IPS-20b (cell line): ENCODE data around the gene PHTF2.
"Not testable (repeated sequence)": the region's sequence is repeated elsewhere in the genome, so short reads cannot be mapped to it uniquely, and the experiment has no call there.

Experiments
- H3K27ac ChIP-seq: one replicate; pipeline ENCODE4 v1.5.1; 2013; ENCODE audit warnings: low read length
- H3K27me3 ChIP-seq: 2 replicates; pipeline ENCODE4 v1.6.1; 2013; ENCODE audit warnings: mild to moderate bottlenecking, low read length, inconsistent platforms; ENCODE audit not compliant: insufficient read depth
- H3K36me3 ChIP-seq: 2 replicates; pipeline ENCODE4 v1.6.1; 2013; ENCODE audit warnings: low read depth, mild to moderate bottlenecking, inconsistent platforms, low read length, moderate library complexity; ENCODE audit not compliant: insufficient read depth
- H3K4me1 ChIP-seq: 2 replicates; pipeline ENCODE4 v1.6.1; 2013; ENCODE audit warnings: mild to moderate bottlenecking, control low read depth, inconsistent platforms, low read length, moderate library complexity; ENCODE audit not compliant: insufficient read depth
- H3K4me3 ChIP-seq: 2 replicates; pipeline ENCODE4 v1.5.1; 2013; ENCODE audit warnings: mild to moderate bottlenecking, low read length, inconsistent platforms
- H3K9ac ChIP-seq: 2 replicates; pipeline ENCODE4 v1.6.1; 2013; ENCODE audit warnings: low read depth, mild to moderate bottlenecking, inconsistent platforms, low read length, moderate library complexity
- H3K9me3 ChIP-seq: 2 replicates; pipeline ENCODE4 v1.6.1; 2013; ENCODE audit warnings: mild to moderate bottlenecking, low read depth, low read length, inconsistent platforms; ENCODE audit not compliant: insufficient read depth

Gene PHTF2

DNA sequence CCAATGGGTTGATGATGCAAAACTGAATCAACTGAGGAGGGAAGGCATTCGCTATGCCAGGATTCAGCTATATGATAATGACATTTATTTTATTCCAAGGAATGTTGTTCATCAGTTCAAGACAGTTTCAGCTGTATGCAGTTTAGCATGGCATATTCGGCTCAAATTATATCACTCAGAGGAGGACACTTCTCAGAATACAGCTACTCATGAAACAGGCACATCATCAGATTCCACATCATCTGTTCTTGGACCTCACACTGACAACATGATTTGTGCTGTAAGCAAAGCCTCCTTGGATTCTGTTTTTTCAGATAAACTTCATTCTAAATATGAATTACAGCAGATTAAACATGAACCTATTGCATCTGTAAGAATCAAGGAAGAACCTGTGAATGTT is 20.0 kb upstream of the PHTF2 start:
- H3K27ac ChIP-seq = no peak overlapping the region
- H3K9ac ChIP-seq = no peak overlapping the region
- no peaks in the 10 kb centered on the region for H3K27me3 ChIP-seq
- no peaks in the 10 kb centered on the region for H3K4me1 ChIP-seq
- H3K4me3 ChIP-seq = no peak overlapping the region
- peaks cover 62% of the 10 kb centered on the region for H3K36me3 ChIP-seq
- no peaks in the 10 kb centered on the region for H3K9me3 ChIP-seq

DNA sequence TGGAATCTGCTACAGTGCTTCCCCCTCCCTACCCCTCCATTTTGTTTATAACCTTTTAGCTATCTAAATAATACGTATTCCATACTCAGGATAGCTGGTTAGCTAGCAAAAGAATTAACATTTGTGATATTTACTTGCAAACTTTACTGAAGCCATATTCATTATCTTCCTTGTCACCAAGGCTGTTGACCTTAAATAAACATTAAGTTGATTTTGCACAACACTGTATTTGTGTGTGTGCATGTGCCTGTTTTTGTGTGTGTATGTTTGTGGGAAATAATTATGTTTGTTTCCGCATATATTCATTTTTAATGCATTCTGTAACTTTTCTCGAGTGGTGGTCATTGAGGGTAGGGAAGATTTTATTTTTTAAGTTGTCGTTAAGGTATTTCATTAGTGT is 16.2 kb upstream of the PHTF2 start:
- H3K36me3 ChIP-seq = peaks cover 51% of the 10 kb centered on the region
- H3K4me1 ChIP-seq = no peaks in the 10 kb centered on the region
- no peak overlapping the region for H3K9ac ChIP-seq

DNA sequence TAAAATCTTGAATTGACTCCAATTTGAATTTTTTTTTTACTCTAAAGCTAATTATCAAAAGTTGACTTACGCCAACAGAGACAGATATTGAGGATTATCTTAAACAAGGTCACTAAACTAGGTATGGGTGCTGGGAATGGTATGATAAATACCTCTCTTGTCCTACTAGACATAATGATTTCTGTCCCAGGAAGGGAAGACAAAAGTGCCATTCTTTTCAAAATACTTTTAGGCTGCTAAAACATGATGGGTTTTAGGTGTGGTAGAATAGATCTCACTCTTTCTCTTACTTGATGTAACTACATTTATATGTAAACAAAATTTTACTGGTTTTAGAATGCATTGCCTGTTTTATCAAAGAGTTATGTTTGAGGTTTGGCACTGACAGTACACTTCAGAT is 15.5 kb upstream of the PHTF2 start:
- no peak overlapping the region for H3K27ac ChIP-seq
- no peak overlapping the region for H3K4me3 ChIP-seq
- no peaks in the 10 kb centered on the region for H3K27me3 ChIP-seq
- no peak overlapping the region for H3K9ac ChIP-seq
- no peaks in the 10 kb centered on the region for H3K4me1 ChIP-seq
- peaks cover 6% of the 10 kb centered on the region; the same call in 1 of the 2 replicates for H3K9me3 ChIP-seq
- peaks cover 47% of the 10 kb centered on the region for H3K36me3 ChIP-seq

More for the DNA sequence above, 16.2 kb upstream of the PHTF2 start:
- no peak overlapping the region for H3K4me3 ChIP-seq
- H3K27me3 ChIP-seq = no peaks in the 10 kb centered on the region
- H3K27ac ChIP-seq = no peak overlapping the region
- peaks cover 6% of the 10 kb centered on the region; the same call in 1 of the 2 replicates for H3K9me3 ChIP-seq

DNA sequence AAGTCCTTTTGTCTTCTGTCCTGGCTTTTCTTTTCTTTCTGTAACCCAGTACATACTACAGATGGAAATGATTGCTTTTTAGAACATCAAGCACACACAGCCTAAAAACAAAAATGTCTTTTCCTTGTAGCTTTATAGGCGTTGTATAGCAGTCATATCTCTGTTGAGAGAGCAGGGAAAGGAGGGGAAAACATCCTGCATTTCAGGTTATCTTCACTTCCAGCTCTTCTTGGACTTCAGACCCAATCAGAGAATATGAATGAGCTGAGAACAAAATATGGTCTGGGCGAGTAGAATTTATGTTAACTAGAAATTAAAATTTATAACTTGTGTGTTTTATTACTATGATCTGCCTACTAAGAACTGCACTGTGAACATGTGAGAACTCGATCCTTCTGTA is 15.0 kb upstream of the PHTF2 start:
- Histone ChIP-seq H3K27ac (no peak overlapping the region), H3K36me3 (peaks cover 42% of the 10 kb centered on the region), H3K4me1 (no peaks in the 10 kb centered on the region), H3K9me3 (peaks cover 6% of the 10 kb centered on the region; the same call in 1 of the 2 replicates), H3K9ac (no peak overlapping the region), H3K4me3 (no peak overlapping the region), H3K27me3 (no peaks in the 10 kb centered on the region)

DNA sequence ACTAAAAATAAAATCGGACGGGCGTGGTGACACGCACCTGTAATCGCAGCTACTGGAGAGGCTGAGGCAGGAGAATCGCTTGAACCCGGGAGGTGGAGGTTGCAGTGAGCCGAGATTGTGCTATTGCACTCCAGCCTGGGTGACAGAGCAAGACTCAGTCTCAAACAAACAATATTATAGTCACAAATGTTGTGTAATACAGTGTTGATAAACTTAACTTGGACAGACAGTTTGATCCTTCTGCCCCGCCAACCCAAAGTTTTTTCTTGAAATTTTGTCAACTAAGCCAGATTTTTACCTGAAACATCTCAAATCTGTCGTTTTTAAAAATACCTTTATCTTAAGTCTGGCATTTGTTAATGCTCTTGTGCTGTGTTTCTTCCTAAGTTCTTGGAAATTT is 14.1 kb upstream of the PHTF2 start:
- H3K27me3 ChIP-seq, H3K4me3 ChIP-seq, H3K9ac ChIP-seq, H3K4me1 ChIP-seq, H3K9me3 ChIP-seq, H3K27ac ChIP-seq: not testable (repeated sequence)
- peaks cover 35% of the 10 kb centered on the region for H3K36me3 ChIP-seq

DNA sequence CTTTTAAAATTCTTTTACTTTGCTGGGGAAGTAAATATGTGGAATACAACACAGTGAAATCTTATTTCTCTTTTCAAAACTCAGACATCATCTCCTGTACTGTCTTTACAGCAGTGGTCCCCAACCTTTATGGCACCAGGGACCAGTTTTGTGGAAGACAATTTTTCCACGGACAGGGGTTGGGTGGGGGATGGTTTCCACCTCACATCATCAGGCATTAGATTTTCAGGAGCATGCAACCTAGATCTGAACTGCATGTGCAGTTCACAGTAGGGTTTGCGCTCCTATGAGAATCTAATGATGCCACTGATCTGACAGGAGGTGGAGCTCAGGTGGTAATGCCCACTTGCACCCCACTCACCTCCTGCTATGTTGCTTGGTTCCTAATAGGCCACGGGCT is 12.6 kb upstream of the PHTF2 start:
- H3K4me1 ChIP-seq = no peaks in the 10 kb centered on the region
- peaks cover 6% of the 10 kb centered on the region; the same call in 1 of the 2 replicates for H3K9me3 ChIP-seq
- H3K27me3 ChIP-seq = no peaks in the 10 kb centered on the region
- H3K27ac ChIP-seq = no peak overlapping the region
- peaks cover 20% of the 10 kb centered on the region for H3K36me3 ChIP-seq
- no peak overlapping the region for H3K4me3 ChIP-seq
- no peak overlapping the region for H3K9ac ChIP-seq

DNA sequence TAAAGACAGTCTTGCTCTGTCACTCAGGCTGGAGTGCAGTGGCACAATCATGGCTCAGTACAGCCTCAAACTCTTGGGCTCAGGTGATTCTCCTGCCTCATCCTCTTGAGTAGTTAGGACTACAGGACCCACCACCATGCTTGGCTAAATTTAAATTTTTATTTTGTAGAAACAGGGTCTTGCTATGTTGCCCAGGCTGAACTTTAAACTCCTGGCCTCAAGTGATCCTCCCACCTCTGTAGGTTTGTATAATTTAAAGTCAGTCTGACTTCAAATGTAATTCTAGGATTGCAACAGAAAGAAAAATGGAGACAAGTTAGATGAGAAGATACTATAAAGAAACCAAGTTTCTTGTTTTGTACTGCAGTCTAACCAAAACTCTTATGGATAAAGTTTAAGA is 11.8 kb upstream of the PHTF2 start:
- Histone ChIP-seq H3K36me3 (peaks cover 16% of the 10 kb centered on the region; the same call in 1 of the 2 replicates), H3K4me1 (peaks cover 4% of the 10 kb centered on the region; the same call in 1 of the 2 replicates)

DNA sequence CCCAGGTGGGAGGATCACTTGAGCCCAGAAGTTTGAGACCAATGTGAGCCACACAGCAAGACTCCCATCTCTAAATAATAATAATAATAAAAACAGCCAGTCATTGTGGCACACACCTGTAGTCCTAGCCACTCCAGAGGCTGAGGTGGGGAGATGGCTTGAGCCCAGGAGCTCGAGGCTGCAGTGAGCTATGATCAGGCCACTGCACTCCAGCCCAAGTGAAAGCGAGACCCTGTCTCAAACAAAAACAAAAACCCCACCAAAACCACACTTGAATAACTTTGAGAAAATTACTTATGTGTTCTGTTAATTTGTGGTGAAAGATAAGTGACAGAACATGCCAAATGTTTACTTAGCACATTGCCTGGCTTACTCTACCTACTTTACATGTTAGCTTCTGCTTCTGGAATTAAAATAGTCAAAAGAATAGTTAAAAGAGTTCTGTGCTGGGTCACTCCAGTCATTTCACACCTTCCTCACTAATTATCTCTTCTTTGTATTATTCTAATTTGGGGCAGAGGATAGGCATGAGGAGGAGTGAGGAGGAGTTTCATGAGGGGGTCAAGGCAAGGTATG is 10.2 kb upstream of the PHTF2 start:
- peaks cover 5% of the 10 kb centered on the region; the same call in 1 of the 2 replicates for H3K4me1 ChIP-seq
- H3K4me3 ChIP-seq = no peak overlapping the region
- H3K27me3 ChIP-seq = no peaks in the 10 kb centered on the region
- peaks cover 6% of the 10 kb centered on the region; the same call in 1 of the 2 replicates for H3K9me3 ChIP-seq
- 0 out of 2 replicates have a peak, but pooled peaks cover 9% of the 10 kb centered on the region for H3K36me3 ChIP-seq
- no peak overlapping the region for H3K9ac ChIP-seq
- no peak overlapping the region for H3K27ac ChIP-seq

More for the DNA sequence above, 11.8 kb upstream of the PHTF2 start:
- Histone ChIP-seq H3K9me3 (peaks cover 6% of the 10 kb centered on the region; the same call in 1 of the 2 replicates), H3K27me3 (no peaks in the 10 kb centered on the region), H3K9ac (no peak overlapping the region), H3K27ac (no peak overlapping the region), H3K4me3 (no peak overlapping the region)

DNA sequence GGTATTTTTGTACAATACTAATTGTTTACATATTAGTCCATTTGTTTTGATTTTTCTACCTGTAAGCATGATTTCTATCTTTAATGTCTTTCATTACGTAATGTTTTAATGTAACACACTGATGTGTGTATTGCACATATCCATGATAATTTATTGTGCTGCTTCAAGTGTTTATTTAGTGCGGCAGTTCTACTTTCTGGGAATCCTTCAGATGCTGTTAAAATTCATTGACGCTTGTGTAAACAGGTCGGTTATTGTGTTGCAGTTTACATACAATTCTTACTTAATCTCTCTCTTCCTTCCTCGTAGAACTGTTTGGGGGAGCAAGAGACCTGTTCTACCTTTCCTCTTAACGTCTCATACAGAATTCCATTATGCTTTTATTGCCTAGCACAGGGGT is 7.2 kb upstream of the PHTF2 start:
- H3K9me3 ChIP-seq = no peaks in the 10 kb centered on the region
- no peak overlapping the region for H3K27ac ChIP-seq
- H3K4me1 ChIP-seq = peaks cover 5% of the 10 kb centered on the region; the same call in 1 of the 2 replicates
- no peak overlapping the region for H3K4me3 ChIP-seq
- no peak overlapping the region for H3K9ac ChIP-seq
- H3K27me3 ChIP-seq = no peaks in the 10 kb centered on the region
- H3K36me3 ChIP-seq = peaks cover 12% of the 10 kb centered on the region; the same call in 1 of the 2 replicates

DNA sequence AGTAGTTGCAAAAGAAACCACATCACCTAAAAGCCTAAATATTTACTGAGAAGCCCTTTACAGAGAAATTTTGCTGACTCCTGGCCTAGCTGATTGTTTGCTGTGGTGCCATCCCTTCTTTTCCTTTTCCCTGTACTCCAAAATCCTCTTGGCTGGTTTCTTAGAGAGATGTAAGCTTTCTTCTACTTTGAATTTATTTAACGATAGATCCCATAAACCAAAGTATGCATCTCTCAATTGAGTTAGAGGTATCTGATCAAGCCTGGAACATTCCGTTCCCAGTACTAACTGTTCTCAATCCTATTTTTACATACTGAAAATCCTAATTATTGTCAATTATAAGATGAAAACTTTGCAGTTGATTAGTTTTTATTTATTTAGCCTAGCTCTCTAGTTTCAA is 6.6 kb upstream of the PHTF2 start:
- Histone ChIP-seq H3K27me3 (no peaks in the 10 kb centered on the region), H3K4me3 (no peak overlapping the region), H3K4me1 (peaks cover 5% of the 10 kb centered on the region; the same call in 1 of the 2 replicates), H3K27ac (no peak overlapping the region), H3K9ac (no peak overlapping the region), H3K9me3 (no peaks in the 10 kb centered on the region), H3K36me3 (peaks cover 12% of the 10 kb centered on the region; the same call in 1 of the 2 replicates)

DNA sequence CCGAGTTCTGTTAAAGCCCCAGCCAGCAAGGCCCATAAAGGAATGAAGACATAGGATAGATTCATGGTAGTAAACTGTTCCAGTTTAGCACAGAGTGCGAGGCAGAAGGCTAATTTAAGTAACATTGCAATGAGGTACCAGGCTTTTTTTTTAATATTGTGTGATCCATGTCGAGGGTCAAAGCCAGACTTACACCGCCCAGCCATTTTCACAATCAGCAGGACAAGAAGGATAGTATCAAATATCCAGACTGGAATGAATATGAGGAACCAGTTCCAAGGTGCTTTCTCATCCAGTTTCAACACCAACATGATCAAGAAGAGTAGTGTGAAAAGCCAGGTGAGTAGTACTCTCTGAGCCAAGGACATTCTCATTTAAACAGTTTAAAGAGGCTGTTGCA is 4.6 kb upstream of the PHTF2 start:
- Histone ChIP-seq H3K27ac (no peak overlapping the region), H3K9ac (no peak overlapping the region), H3K27me3 (no peaks in the 10 kb centered on the region), H3K9me3 (no peaks in the 10 kb centered on the region), H3K4me1 (peaks cover 5% of the 10 kb centered on the region; the same call in 1 of the 2 replicates), H3K36me3 (peaks cover 12% of the 10 kb centered on the region; the same call in 1 of the 2 replicates), H3K4me3 (no peak overlapping the region)

DNA sequence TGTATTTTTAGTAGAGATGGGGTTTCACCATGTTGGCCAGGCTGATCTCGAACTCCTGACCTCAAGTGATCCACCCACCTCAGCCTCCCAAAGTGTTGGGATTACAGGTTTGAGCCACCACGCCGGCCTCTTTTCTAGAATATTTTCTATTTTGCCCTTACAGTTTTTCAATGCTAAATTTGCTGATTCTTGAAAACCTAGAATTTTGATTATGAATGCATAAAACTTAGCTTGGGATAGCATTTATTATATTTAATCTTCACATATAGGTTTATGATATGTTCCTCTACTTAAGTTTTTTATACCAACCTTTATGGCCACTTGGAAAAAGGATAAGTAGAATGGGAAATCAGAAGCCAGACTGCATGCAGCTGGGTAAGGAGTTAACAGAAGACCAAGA is 2.5 kb upstream of the PHTF2 start:
- Histone ChIP-seq H3K27ac (no peak overlapping the region), H3K36me3 (peaks cover 12% of the 10 kb centered on the region; the same call in 1 of the 2 replicates), H3K27me3 (no peaks in the 10 kb centered on the region), H3K4me3 (peak overlapping the region; percentile 92; the same call in 1 of the 2 replicates), H3K4me1 (peaks cover 14% of the 10 kb centered on the region), H3K9ac (no peak overlapping the region), H3K9me3 (no peaks in the 10 kb centered on the region)
